GM21528 (cell line): Measurements from ENCODE around the gene MFAP5.
"Not testable (repeated sequence)": the region's sequence is repeated elsewhere in the genome, so short reads cannot be mapped to it uniquely, and the experiment has no call there.

Experiments
- ATAC-seq: cut with Tn5 transposase; IDR thresholded peaks from one replicate; pipeline ENCODE4 v1.9.1; 2021; ENCODE audit warnings: mild to moderate bottlenecking, moderate library complexity; ENCODE audit not compliant: unreplicated experiment, low FRiP score

Gene MFAP5

GRCh38 chr12:8635342-8636006 is 27.2 kb downstream of the MFAP5 start:
- not testable (repeated sequence) for ATAC-seq

GRCh38 chr12:8630131-8630530 is 32.5 kb downstream of the MFAP5 start:
- ATAC-seq = no peak

GRCh38 chr12:8629486-8630033 is 33.1 kb downstream of the MFAP5 start:
- ATAC-seq = peak; percentile 96

- no peak for ATAC-seq
These were observed 33.9 kb downstream of the MFAP5 start for GRCh38 chr12:8628731-8629130.

GRCh38 chr12:8624750-8625149 is 37.9 kb downstream of the MFAP5 start:
- not testable (repeated sequence) for ATAC-seq

GRCh38 chr12:8622646-8623045 is 40.0 kb downstream of the MFAP5 start:
- no peak for ATAC-seq

GRCh38 chr12:8615206-8615605 is 47.4 kb downstream of the MFAP5 start:
- ATAC-seq = no peak

GRCh38 chr12:8613881-8614280 is 48.7 kb downstream of the MFAP5 start:
- not testable (repeated sequence) for ATAC-seq

GRCh38 chr12:8612629-8613028 is 50.0 kb downstream of the MFAP5 start, which contains the start of gene AICDA:
Gene AICDA (minus strand): TSS chr12:8612859. CDS start chr12:8612767, 92 bp downstream.
- ATAC-seq = no peak

- ATAC-seq = no peak
These were observed 53.5 kb downstream of the MFAP5 start for GRCh38 chr12:8609061-8609570.

GRCh38 chr12:8606890-8607289 is 55.7 kb downstream of the MFAP5 start:
- ATAC-seq = no peak

GRCh38 chr12:8605057-8605456 is 57.6 kb downstream of the MFAP5 start:
- ATAC-seq = no peak

GRCh38 chr12:8603856-8604255 is 58.8 kb downstream of the MFAP5 start:
- no peak for ATAC-seq

- no peak for ATAC-seq
These were observed 59.3 kb downstream of the MFAP5 start for GRCh38 chr12:8603286-8603685.

- no peak for ATAC-seq
These were observed 66.1 kb downstream of the MFAP5 start for GRCh38 chr12:8596561-8596960.
